Spleen (tissue), 11 donors: ENCODE results near the gene AAGAB. TPM values are rescaled to one million over a fixed set of nuclear protein-coding genes. Genes with fewer than 3 reads are reported as not detected.

Source experiments
- DNase-seq: peaks from one replicate; pipeline ENCODE4 v3.0.0-alpha.2; 2020
- H3K27ac ChIP-seq, 8 donors: fragments of 200-600 bp; sonication (generic) in 7 of 8; 1 replicate in 4 of 8; 2 replicates in 4 of 8; pipeline versions ENCODE4 v1.5.0 to v1.8.0; 2016 to 2021; ENCODE audit warnings: inconsistent platforms in 4 of 8, mild to moderate bottlenecking in 4 of 8, moderate library complexity in 1 of 8
- H3K27me3 ChIP-seq, 7 donors: fragments of 200-600 bp; sonication (generic) in 6 of 7; replicated peaks in 1 of 7; 1 replicate in 4 of 7; 2 replicates in 3 of 7; pipeline versions ENCODE4 v1.5.0 to v1.8.0; 2016 to 2021; ENCODE audit warnings: inconsistent platforms in 3 of 7, mild to moderate bottlenecking in 1 of 7
- H3K36me3 ChIP-seq, 6 donors: fragments of 200-600 bp; sonication (generic) in 5 of 6; 1 replicate in 4 of 6; 2 replicates in 2 of 6; pipeline versions ENCODE4 v1.5.0 to v1.8.0; 2016 to 2021; ENCODE audit warnings: inconsistent platforms in 2 of 6
- H3K4me1 ChIP-seq, 6 donors: fragments of 200-600 bp; sonication (generic) in 5 of 6; 1 replicate in 3 of 6; 2 replicates in 3 of 6; pipeline versions ENCODE4 v1.5.0 to v1.8.0; 2016 to 2021; ENCODE audit warnings: inconsistent platforms in 3 of 6
- H3K4me3 ChIP-seq, 8 donors: fragments of 200-600 bp; sonication (generic) in 7 of 8; 1 replicate in 4 of 8; 2 replicates in 4 of 8; pipeline versions ENCODE4 v1.5.0 to v1.8.0; 2016 to 2021; ENCODE audit warnings: inconsistent platforms in 4 of 8, mild to moderate bottlenecking in 4 of 8, moderate library complexity in 2 of 8
- H3K9me3 ChIP-seq, 8 donors: fragments of 200-600 bp; sonication (generic) in 7 of 8; 1 replicate in 4 of 8; 2 replicates in 4 of 8; pipeline versions ENCODE4 v1.5.0 to v1.8.0; 2016 to 2021; ENCODE audit warnings: inconsistent platforms in 4 of 8
- POLR2A ChIP-seq, 3 donors: fragments of 450-650 bp; IDR thresholded peaks; one replicate each; pipeline ENCODE4 v1.5.1; 2017; ENCODE audit warnings: antibody characterized with exemption in 3 of 3, mild to moderate bottlenecking in 1 of 3
- POLR2AphosphoS5 ChIP-seq, 3 donors: sonication (generic); formaldehyde crosslinking; IDR thresholded peaks; one replicate each; pipeline ENCODE4 v1.5.1; 2017; ENCODE audit warnings: antibody characterized with exemption in 3 of 3
- WGBS, 5 donors: extraction: QIAGEN DNeasy Blood & Tissue Kit in 3 of 5; methylation state at CpG; one replicate each; pipeline versions ENCODE4 v1.1.5 to v1.1.7; 2013 to 2018; 5-methylcytosine and 5-hydroxymethylcytosine counted together
- intact Hi-C: fragments of 100-400 bp; cut with DNase I; formaldehyde crosslinking; loops from one replicate; pipeline ENCODE4 v1.15.0; 2023; ENCODE audit warnings: low total_unique reads
- polyA plus RNA-seq, 3 donors: library from polyadenylated mRNA; stranded (reverse); fragments of 200-250 nt; gene quantifications; one replicate each; pipeline ENCODE4 v1.2.1, GENCODE V29; 2013
- total RNA-seq, 7 donors: library from RNA; depleted of rRNA in 3 of 7; stranded (reverse); fragments of >200 nt in 3 of 7; fragmentation: NEBNext Ultra II Directional in 4 of 7; extraction: Animal tissue kit (Norgen Biotek cat#: 25700) in 4 of 7; gene quantifications; one replicate each; pipeline versions ENCODE4 v1.1.0 to v1.2.1, GENCODE V29; 2016 to 2021
- TF ChIP-seq, protein P1 (sequence below), 11 experiments: fragments of 200-600 bp in 7 of 11; fragments of 450-650 bp in 4 of 11; sonication (generic) in 4 of 11; IDR thresholded peaks in 8 of 11; conservative IDR thresholded peaks in 3 of 11; 1 replicate in 7 of 11; 2 replicates in 4 of 11; pipeline versions ENCODE4 v1.4.0 to v1.8.0; 2016 to 2021; ENCODE audit warnings: antibody characterized with exemption in 11 of 11, inconsistent platforms in 4 of 11, mild to moderate bottlenecking in 1 of 11
- donor health status: healthy with polysubstance abuse.
- donor health status: DM: no; HTN: no; CAD: no; lungs with moderate emphysema.
- donor health status: DM: no; HTN: no; CAD: no.
- donor health status: Bipolar disorder and iron deficiency.
- donor health status: healthy.
- donor health status: DM: no; HTN: no; CAD: no.
- donor health status: DM: yes; HTN: yes; CAD: no.

The AAGAB gene
- total and polyA plus RNA-seq, 10 donors = 13.2 to 39.3 (median 24.5) TPM

DNA sequence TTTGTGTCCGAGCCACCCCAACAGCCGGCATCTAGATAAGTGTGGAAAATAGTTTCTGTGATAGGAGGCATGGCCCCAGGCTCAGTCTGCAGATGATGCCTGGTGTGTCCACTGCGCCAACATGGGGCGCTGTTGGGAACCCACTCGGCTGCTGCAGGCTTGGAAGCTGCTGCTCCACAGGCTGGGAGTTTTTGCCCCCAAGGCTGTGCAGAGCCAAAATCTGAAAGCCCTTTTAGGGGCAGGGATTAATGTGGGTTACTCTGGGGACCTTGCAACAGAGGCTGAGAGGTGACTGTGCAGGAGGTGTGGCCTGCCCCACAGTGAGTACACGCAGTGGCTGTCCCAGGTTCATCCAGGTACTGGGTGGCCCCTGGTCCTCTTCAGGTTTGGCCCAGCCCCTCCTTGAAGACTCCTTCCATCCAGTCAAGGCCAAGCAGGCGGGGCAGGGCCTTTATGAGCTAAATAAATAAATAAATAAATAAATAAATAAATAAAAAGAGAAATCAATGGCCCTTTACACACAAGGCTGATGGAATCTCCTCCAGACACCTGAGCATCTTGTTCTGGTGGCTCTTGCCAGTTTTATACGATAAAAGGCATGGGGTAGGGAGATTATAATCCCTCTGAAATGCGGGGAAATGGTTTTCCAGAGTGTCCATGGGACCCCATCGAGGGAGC lies 73.8 kb downstream of the AAGAB start:
- intact Hi-C loops = no loop called here
- TF ChIP-seq, protein P1, sequence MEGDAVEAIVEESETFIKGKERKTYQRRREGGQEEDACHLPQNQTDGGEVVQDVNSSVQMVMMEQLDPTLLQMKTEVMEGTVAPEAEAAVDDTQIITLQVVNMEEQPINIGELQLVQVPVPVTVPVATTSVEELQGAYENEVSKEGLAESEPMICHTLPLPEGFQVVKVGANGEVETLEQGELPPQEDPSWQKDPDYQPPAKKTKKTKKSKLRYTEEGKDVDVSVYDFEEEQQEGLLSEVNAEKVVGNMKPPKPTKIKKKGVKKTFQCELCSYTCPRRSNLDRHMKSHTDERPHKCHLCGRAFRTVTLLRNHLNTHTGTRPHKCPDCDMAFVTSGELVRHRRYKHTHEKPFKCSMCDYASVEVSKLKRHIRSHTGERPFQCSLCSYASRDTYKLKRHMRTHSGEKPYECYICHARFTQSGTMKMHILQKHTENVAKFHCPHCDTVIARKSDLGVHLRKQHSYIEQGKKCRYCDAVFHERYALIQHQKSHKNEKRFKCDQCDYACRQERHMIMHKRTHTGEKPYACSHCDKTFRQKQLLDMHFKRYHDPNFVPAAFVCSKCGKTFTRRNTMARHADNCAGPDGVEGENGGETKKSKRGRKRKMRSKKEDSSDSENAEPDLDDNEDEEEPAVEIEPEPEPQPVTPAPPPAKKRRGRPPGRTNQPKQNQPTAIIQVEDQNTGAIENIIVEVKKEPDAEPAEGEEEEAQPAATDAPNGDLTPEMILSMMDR (IDR thresholded peaks at IDR 0.05 in 8 of 11, conservative IDR thresholded peaks at IDR 0.05 in 3 of 11) = no peak
- no peak for TF ChIP-seq POLR2A (IDR thresholded peaks at IDR 0.05)
- Histone ChIP-seq H3K27ac (no peak overlapping the region), H3K27me3 (no peaks in the 10 kb centered on the region), H3K4me3 (no peak overlapping the region), H3K36me3 (peaks cover 0 to 93% (median 42%) of the 10 kb centered on the region in 6 donors), H3K9me3 (no peaks in the 10 kb centered on the region), H3K4me1 (peaks cover 2 to 36% (median 16%) of the 10 kb centered on the region in 6 donors)
- no peak for DNase-seq
- WGBS, 5 donors = 92 to 98% (median 96%) methylated on average over 10 of the region's 10 CpGs

- H3K4me3 ChIP-seq = no peak overlapping the region
- no peak for DNase-seq
- no peaks in the 10 kb centered on the region for H3K9me3 ChIP-seq
- peaks cover 0 to 90% (median 38%) of the 10 kb centered on the region in 6 donors for H3K36me3 ChIP-seq
- no peak overlapping the region for H3K27ac ChIP-seq
- TF ChIP-seq, protein P1 (IDR thresholded peaks at IDR 0.05 in 8 of 11, conservative IDR thresholded peaks at IDR 0.05 in 3 of 11) = no peak
- TF ChIP-seq POLR2AphosphoS5 (IDR thresholded peaks at IDR 0.05) = no peak
- no peak for TF ChIP-seq POLR2A (IDR thresholded peaks at IDR 0.05)
- H3K27me3 ChIP-seq = no peaks in the 10 kb centered on the region
- WGBS, 5 donors = 95 to 98% (median 96%) methylated on average over 11 of the region's 11 CpGs
- intact Hi-C loops = no loop called here
- H3K4me1 ChIP-seq = peaks cover 6 to 36% (median 19%) of the 10 kb centered on the region in 6 donors
Measured at GRCh38 chr15:67180035-67180434, 74.4 kb downstream of the AAGAB start.

DNA sequence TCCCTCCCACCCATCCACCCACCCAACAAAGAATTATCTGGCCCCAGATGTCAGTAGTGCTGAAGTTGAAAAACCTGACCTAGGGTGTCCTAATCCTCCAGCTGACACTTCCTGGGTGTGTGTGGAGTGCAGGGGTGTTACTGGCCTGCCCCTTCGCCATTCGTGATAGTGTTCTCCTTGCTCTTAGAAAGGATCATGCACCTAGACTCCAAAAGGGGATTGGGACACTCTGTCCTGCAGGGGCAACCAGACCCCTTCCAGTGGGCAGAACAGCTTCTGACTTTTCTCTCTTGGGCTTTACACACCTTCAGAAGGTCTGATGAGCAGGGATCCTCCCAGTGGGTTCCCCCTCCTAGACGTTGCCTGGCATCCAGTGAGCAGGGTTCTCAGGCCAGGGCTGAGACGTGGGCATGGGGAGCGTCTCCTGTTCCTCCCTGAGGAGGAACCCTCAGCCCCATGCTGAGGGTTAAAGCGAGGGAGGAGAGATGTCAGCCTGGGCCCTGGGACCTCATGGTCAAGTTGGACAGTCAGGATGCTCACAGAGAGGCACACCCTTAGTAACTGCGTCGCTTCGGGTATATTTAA lies 75.0 kb downstream of the AAGAB start:
- H3K4me1 ChIP-seq = peaks cover 6 to 36% (median 22%) of the 10 kb centered on the region in 6 donors
- TF ChIP-seq, protein P1 (IDR thresholded peaks at IDR 0.05 in 8 of 11, conservative IDR thresholded peaks at IDR 0.05 in 3 of 11) = no peak
- TF ChIP-seq POLR2A (IDR thresholded peaks at IDR 0.05) (no peak), POLR2AphosphoS5 (IDR thresholded peaks at IDR 0.05) (no peak)
- H3K27me3 ChIP-seq = no peaks in the 10 kb centered on the region
- 89 to 96% (median 95%) methylated on average over 9 of the region's 9 CpGs for WGBS, 5 donors
- peaks cover 0 to 90% (median 33%) of the 10 kb centered on the region in 6 donors for H3K36me3 ChIP-seq
- no peaks in the 10 kb centered on the region for H3K9me3 ChIP-seq
- DNase-seq = no peak
- H3K4me3 ChIP-seq = no peak overlapping the region
- H3K27ac ChIP-seq = no peak overlapping the region
- intact Hi-C loops = no loop called here

- Histone ChIP-seq H3K27ac (no peak overlapping the region), H3K27me3 (no peaks in the 10 kb centered on the region), H3K9me3 (no peaks in the 10 kb centered on the region), H3K36me3 (peaks cover 0 to 90% (median 28%) of the 10 kb centered on the region in 6 donors), H3K4me3 (no peak overlapping the region), H3K4me1 (peaks cover 6 to 41% (median 26%) of the 10 kb centered on the region in 6 donors)
- DNase-seq = no peak
- 86 to 96% (median 93%) methylated on average over 11 of the region's 11 CpGs for WGBS, 5 donors
- intact Hi-C loops = no loop called here
- TF ChIP-seq, protein P1 (IDR thresholded peaks at IDR 0.05 in 8 of 11, conservative IDR thresholded peaks at IDR 0.05 in 3 of 11) = no peak
- TF ChIP-seq POLR2AphosphoS5 (IDR thresholded peaks at IDR 0.05) (no peak), POLR2A (IDR thresholded peaks at IDR 0.05) (no peak)
Measured at GRCh38 chr15:67178569-67179210, 75.8 kb downstream of the AAGAB start.
